GM10266 (cell line): ENCODE data around the gene SLC44A1.
A peak's percentile ranks its signal among the peaks of the same experiment; 100 is the strongest.

Source experiments
- DNase-seq: peaks from one replicate; pipeline ENCODE4 v3.0.0; 2012; ENCODE audit errors: extremely low spot score
- CTCF ChIP-seq: IDR thresholded peaks from 2 replicates; pipeline ENCODE4 v1.5.1; 2012; ENCODE audit warnings: mild to moderate bottlenecking, low read depth; ENCODE audit not compliant: control insufficient read depth, insufficient read depth; ENCODE audit errors: missing control alignments

Gene SLC44A1

GRCh38 chr9:105354448-105354847, 110.0 kb downstream of the SLC44A1 start:
- no peak for TF ChIP-seq CTCF
- DNase-seq = no peak

- no peak for DNase-seq
- TF ChIP-seq CTCF = no peak
Observed at GRCh38 chr9:105355781-105356180, 111.3 kb downstream of the SLC44A1 start.

- TF ChIP-seq CTCF = no peak
- DNase-seq = peak; percentile 19
Observed at GRCh38 chr9:105357937-105358336, 113.5 kb downstream of the SLC44A1 start.

GRCh38 chr9:105359892-105360291, 115.4 kb downstream of the SLC44A1 start:
- no peak for DNase-seq
- TF ChIP-seq CTCF = no peak

- no peak for DNase-seq
- peak; percentile 7 for TF ChIP-seq CTCF
Observed at GRCh38 chr9:105360344-105360743, 115.9 kb downstream of the SLC44A1 start.

DNA sequence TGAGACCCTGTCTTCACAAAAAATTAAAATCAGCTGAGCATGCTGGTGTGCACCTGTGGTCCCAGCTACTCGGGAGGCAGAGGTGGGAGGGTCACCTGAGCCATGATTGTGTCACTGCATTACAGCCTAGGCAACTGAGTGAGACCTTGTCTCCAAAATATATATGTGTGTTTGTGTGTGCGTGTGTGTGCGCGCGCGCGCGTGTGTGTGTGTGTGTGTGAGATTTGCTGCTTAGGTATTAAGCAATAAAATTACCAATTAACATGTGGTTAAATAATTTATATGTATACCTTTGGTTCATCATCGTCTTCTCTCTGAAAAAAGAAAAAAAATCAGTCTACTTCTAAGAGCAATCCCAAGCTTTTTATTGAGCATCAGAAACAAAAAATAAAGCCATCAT, 117.4 kb downstream of the SLC44A1 start:
- no peak for TF ChIP-seq CTCF
- DNase-seq = no peak

GRCh38 chr9:105362470-105362869, 118.0 kb downstream of the SLC44A1 start:
- DNase-seq = no peak
- no peak for TF ChIP-seq CTCF
